ENCODE measurements around the gene MMRN2.

GRCh38 chr10:86968994-86969355 is 11.6 kb upstream of the MMRN2 start:
- no peak for TF ChIP-seq CTCF (conservative IDR thresholded peaks at IDR 0.05)
- no peak for TF ChIP-seq ZFX (IDR thresholded peaks at IDR 0.05)
